HG02870 (cell line): Measurements from ENCODE around the gene PTPRH.
"Not testable (repeated sequence)": the region's sequence is repeated elsewhere in the genome, so short reads cannot be mapped to it uniquely, and the experiment has no call there.

Experiments used
- ATAC-seq: cut with Tn5 transposase; IDR thresholded peaks from one replicate; pipeline ENCODE4 v1.9.1; 2021; ENCODE audit warnings: mild to moderate bottlenecking, moderate library complexity; ENCODE audit not compliant: unreplicated experiment

PTPRH gene

DNA sequence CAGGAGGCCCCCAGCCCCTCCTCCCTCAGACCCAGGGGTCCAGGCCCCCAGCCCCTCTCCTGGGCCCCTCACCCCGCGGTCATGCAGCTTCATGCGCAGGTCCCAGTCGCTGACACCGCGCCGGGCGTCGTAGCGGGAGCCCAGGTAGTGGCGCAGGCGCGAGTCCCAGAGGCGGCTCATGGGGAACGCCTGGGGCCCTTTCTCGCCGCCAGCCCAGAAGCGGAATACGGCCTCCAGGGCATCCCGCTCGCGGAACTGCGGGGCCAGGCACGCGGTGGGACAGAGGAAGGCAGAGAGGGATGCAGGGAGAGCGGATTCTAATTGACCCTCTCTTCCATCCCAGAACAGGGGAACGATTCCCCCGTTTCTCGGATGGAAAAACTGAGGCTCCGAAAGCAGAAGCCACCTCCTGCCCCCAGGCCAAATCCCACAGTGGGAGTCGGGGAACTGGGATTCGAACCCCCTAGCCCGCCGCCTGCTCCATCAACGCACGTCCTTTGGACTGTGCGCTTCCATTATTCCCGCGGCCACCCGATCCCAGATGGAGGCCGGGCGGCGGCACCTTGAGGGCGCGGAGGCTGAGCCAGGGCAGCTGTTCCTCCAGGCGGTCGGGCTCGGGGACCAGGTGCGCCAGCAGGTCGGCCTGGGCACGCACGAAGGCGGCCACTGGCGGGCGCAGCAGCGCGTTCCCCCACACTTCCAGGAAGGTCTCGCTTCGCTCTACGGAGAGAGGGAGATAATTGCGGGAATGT is 47.6 kb downstream of the PTPRH start:
- ATAC-seq = no peak

DNA sequence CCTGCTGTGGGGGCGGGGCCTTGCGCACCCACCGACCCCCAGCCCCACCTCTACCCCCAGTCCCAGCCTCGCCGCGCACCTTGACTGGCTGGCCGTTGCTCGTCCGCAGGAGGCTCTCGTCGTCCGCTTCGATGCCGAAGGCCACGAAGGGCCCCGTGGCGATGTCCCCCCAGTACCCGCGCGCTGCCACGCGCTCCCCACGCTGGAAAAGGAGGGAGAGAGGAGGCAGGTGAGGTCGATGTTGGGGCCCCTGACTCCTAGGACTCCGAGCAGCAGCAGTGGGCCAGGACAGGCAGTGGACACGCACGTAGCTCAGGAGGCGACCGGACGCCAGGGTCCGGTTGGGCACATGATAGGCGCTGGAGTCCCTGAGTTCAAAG is 48.3 kb downstream of the PTPRH start:
- ATAC-seq = no peak

DNA sequence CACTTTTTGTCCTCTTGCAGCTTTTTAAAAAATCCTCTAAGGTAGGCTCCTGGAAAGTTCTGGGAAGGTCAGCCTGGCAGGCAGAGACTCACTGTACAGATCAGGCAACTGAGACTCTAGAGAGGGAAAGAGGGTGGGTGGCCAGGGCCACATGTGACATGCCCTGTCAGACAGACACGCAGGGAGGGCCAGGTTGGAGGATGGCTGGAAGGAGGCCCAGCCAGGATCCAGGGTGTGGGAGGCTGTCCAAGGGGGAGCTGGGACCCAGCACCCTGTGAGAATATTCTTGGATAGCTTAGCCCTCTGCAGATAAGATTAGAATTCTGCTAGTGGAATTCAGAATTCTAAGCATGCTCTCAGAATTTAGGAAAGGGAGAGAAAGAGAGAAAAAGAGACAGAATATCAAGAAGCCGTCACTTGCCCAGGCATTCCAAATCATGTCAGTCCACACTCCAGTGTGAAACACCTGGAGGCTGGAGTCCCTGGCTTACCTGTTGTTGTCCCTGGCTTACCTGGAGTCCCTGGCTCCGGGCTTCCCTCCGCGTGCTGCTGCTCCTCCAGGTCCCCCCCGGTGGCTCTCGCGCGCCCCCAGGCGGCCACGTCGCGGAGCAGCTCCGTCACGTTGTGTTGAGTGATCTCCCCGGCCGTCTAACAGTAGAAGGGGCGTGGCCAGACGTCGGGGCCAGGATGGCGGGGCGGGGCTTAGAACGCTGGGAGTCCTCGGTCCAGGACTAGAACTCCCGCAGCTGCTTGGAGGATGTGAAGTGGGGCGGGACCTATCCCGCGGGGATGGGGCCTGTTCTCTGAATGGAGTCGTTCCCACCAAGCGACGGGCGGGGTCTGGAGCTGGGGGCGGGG is 48.9 kb downstream of the PTPRH start:
- no peak for ATAC-seq

DNA sequence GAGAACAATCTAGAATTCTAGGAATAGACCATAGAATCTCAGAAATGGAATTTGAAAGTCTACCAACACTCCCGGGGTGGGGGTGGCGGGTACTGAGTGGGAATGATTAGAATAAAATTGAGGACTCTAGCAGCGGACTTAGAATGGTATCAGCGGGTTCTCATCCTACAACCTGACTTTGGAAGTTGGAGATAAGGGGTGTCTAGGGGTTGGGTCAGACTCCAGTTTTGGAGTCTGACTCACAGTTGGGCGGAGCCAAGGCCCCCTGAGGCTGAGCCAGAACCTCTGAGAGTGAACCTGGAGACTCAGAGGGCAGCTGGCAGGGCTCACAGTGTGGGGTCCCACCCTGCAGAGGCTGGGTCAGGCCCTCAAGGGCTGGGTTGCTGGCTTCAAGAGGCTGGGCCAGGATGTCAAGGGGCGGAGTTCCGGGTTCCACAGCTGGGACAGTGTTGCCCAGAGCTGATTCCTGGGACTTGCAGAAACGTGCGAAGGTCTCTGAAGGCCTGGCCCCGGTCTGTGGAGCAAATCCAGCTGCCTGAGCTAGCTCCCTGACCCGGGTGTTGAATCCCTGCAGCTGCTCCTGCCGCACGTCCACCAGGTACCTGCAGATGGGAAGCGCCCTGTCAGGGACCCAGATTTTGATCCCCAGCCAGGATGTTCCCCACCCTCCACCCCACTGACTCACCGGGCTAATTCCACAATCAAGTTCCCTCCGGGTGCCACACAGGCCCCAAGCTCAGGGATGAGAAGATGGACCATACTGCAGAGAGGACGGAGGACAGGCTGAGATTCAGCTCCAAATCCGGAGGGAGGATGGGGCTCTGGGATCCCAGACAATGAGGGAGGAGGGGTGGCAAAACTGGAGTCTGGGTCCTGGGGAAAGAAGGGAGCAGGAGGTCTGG is 50.2 kb downstream of the PTPRH start:
- ATAC-seq = no peak

DNA sequence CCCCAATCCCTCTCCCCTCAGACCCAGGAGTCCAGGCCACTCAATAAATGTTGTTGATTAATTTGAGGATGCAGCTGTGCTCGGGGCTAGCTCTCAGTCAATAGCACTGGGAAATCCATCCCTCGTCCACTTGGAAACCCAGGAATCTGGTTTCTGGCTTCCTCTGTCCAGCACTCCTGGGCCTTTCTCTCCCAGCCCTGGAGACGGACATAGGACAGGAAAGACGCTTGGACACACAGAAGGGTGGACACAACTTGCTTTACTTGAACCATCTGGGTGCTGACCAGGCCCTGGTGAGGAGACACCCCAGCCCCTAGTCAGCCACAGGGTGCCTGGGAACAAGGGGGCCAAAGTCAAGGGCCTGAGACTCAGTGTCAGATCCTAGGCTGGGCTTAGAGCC is 50.9 kb downstream of the PTPRH start:
- ATAC-seq = no peak

DNA sequence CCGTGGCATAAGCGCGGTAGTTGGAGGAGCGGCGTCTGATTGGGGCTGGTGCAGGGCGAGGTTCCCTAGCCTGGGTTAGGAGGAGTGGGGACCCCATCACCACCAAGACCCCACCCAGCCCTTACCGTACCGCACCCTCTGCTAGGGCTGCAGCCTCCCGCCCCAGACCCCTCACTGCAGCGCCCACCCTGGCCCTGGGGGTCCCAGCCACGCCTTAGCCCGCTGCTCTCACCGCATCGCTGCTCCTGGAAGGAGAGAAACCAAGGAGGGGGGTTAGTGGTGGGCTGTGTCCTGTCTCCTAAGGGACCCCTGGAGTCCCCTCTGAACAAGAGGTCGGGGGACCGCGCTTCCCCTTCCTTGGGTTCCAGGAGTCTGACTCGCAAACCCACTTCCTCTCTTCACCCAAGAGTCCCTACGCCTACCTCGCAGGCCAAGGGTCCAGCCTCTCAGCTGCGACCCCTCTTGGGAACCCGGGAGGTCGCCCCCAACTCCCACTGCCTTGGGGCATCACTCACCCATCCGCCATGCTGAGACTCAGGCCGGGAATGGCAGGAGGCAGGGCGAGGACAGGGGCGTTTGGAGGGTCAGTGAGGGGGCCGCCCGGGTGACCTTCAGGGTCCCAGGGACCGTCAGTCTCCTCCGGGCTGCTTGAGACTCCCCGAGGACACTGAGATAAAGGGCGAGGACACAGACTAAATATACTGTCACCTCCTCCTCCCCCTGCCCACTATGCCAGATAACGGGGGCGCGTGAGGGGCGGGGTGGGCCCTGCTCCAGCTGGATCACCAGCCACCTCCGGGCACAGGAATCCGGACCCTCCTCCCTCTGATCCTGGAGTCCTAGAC is 52.0 kb downstream of the PTPRH start, which contains the start of gene TNNI3:
TSS of gene TNNI3 (minus strand) at position 669 of the 845 bp plus-strand sequence. CDS start at position 526, 143 bp downstream.
- ATAC-seq = no peak

DNA sequence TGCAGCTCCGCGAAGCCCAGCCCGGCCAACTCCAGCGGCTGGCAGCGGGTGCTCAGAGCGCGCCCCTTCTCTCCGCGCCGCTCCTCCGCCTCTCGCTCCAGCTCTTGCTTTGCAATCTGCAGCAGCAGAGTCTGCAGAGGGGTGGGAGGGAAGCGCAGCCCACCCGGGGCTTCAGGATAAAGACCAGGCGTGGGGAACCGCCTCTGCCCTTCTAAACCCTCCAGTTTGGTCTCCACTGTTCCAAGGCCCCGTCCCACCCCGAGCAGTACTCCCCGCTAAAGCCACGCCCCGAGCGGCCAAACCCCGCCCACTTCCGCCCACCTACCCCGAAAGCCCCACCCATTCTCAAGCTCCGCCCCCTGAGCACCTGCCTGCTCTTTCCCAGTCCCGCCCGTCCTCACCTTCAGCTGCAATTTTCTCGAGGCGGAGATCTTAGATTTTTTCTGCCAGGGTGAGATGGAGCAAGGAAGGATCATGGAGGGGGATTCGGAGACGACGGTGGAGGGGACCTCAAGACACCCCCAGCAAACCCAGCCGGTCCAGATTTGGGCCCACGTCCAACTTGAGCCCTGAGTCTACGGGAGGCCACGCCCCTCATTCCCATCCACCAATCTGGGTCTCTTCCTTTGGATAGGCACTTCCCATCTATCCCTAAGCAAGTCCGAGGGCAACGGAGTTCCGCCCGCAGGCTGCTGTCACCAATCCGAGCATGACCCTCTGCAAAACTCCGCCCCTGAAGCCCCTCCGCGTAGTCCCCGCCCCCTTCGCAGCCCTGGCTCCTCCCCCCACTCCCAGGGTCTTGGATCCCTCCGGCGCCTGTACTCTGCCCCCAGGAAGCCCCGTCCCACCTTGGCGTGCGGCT is 52.9 kb downstream of the PTPRH start:
- ATAC-seq = no peak

DNA sequence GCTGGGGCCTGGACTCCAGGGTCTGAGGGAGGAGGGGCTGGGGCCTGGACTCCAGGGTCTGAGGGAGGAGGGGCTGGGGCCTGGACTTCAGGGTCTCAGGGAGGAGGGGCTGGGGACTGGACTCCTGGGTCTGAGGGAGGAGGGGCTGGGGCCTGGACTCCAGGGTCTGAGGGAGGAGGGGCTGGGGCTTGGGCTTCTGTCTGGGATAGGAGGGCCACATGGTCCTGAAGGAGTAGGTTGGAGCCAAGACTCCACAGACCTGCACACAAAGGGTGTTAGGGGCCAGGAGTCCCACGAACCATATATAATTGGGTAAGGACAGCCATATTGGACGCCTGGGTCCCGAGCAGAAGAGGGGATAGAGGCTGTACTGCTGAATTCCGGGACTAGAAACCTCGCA is 53.5 kb downstream of the PTPRH start:
- not testable (repeated sequence) for ATAC-seq

DNA sequence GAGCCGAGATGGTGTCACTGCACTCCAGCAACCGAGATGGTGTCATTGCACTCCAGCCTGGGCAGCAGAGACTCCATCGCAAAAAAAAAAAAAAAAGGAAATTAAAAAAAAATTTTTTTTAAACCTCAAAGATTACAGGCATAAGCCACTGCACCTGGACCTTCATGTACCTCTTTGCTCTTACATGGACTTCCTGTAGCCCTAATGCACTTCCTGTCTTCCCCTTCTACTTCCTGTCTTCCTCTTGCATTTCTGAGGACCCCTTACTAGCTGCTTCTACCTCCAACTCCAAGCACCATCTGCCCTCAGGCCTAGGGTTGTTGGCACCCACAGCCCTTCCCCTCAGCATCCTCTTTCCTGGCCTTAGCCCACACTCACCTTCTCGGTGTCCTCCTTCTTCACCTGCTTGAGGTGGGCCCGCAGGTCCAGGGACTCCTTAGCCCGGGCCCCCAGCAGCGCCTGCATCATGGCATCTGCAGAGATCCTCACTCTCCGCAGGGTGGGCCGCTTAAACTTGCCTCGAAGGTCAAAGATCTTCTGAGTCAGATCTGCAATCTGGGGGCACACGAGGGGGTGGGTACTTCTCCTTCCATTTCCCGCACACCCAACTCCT is 55.5 kb downstream of the PTPRH start:
- ATAC-seq = no peak

DNA sequence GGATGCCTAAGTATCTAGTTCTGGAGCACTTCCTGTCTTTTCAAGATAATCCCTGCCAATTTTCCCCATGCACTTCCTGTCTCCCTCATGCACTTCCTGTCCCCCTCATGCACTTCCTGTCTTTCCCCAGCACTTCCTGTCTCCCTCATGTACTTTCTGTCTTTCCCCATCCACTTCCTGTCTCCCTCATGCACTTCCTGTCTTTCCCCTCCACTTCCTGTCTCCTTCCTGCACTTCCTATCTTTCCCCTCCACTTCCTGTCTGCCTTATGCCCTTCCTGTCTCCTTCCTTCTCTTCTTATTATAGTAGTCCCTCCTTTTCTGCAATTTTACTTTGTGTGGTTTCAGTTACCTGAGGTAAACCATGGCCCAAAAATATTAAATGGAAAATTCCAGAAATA is 57.3 kb downstream of the PTPRH start:
- ATAC-seq = no peak

DNA sequence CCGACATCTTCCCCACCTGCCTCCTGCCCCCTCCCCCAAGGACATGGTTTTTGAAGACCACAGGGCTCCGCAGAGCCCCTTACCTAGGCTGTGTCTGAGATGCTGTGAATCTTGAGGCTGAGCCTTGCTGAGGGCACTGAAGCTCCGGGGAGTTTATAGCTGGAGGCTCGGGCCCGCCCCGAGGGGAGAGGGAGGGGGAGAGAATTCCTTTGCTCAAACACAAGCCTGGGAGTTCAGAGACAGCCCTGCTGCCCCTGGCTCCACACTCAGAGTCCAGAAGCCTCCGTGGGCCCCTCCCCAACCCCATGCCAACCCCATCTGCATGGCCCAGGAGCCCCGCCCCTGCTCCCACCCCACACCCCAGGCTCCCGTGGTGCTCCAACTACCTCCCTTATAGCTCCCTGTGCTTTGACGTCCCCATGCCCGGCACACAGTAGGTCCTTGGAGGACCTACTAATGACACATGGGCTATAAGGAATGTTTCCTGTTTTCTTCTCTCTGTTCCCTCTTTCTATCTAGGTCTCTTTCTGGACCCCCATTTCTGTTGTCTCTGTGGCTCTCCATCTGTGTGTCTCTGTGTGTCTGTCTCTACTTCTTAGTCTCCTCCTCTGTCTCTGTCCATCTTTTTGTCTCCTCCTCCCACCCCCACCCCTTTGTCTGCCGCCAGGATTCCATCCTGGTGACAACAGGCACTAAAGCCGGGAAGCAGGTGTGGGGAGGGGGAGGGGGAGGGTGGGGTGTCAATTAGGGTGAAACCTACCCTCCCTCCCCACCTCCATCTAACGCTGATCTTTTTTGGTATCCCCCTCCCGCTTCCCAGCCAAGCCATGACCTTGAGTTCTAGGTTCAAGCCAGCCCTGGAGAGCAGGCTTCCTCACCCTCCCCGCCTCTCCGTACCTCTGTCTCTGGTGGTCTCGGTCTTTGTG is 60.0 kb downstream of the PTPRH start, which contains the start of gene TNNT1:
TSS of gene TNNT1 (minus strand) at position 129 of the 926 bp plus-strand sequence. CDS start 2,049 bp downstream, outside the sequence.
- ATAC-seq = no peak

DNA sequence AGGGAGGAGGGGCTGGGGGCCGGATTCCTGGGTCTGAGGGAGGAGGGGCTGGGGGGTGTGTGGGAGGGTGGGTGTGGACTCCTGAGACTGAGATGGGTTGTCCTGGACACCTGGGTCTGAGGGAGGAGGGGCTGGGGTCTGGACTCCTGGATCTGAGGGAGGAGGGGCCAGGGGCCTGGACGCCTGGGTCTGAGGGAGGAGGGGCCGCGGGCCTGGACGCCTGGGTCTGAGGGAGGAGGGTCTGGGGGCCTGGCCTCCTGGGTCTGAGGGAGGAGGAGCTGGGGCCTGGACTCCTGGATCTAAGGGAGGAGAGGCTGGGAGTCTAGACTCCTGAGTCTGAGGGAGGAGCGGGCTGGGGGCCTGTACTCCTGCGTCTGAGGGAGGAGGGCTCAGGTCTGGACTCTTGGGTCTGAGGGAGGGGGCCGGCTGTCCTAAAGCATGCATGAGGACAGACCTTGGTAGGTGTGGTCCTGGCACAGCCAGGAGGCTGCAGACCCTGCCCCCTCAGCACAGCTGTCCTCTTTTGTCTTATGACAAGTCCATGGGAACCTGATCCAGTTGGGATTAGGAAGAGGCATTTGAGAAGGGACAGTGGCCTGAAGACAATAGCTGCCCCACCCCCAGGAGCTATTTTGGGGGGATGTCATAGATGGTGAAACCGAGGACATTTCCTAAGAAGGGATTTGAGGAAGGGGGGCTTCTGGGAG is 61.6 kb downstream of the PTPRH start:
- no peak for ATAC-seq

DNA sequence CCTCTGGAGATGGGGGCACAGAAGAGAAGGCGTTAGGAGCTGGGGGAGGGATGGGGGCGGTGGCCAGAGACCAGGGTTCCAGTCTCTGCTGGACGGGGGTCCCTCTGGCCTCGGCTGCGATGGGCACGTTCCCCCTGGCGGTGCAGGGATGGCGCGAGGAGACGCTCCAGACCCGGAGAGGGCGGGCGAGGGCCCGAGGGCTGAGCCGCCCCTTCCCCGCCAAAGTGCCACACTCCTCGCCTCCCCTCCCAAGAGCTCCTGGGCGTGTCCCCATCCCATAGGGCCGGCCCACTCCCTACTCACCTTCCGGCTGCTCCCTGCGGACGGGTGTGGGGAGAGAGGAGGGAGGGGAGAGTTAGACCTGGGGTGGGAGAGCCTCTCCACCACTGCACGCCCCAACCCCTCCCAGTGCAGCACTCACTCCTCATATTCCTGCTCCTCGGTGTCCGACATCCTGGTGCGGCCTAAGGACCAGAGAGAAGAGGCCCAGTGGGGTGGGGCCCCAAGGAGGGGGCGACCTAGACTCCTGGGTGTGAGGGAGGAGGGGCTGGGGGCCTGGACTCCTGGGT is 62.5 kb downstream of the PTPRH start:
- no peak for ATAC-seq

DNA sequence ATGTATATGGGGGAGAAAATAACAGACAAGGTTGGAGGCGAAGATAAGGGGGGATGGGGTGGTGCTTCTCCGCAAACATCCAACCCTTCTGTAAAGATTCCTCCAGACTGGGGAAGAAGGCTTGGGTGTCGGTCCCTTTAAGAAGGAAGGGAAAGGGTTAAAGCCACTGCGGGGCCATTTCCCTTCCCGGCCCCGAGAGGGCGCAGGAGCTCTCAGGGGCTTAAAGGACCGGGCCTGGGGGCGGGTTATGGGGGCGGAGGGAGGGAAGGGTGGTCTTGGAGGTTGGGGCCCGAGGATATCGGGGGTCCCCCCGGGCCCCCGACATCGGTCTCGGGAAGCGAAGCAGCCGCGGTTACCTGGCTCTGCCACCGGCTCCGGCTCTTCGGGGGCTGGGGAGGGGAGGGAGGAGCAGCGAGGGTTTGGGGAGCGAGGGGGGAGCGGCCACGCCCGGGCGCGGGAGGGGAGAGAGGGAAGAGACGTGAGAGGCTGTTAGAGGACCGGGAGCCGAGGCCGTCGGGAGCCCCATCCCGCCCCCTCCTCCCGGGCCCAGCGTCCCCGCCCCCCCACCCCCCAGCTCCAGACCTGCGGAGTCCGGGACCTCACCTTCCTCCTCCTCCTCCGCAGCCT is 63.1 kb downstream of the PTPRH start:
- ATAC-seq = no peak

DNA sequence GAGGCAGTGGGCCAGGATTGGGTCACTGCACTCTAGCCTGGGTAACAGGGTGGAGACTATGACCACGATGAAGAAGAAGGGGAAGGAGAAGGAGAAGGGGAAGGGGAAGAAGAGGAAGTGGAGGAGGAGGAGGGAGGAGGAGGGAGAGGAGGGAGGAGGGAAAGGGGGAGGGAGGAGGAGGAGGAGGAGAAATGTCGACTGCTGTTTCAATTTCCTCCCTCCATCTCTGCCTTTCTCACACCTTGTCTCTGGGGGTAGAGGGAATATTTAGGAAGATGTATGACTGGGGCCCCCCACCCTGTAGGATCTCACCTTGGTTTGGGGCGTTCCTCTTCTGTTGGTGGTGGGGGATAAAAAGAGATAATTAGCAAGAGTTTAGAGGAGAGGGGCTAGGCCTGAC is 64.1 kb downstream of the PTPRH start:
- no peak for ATAC-seq

DNA sequence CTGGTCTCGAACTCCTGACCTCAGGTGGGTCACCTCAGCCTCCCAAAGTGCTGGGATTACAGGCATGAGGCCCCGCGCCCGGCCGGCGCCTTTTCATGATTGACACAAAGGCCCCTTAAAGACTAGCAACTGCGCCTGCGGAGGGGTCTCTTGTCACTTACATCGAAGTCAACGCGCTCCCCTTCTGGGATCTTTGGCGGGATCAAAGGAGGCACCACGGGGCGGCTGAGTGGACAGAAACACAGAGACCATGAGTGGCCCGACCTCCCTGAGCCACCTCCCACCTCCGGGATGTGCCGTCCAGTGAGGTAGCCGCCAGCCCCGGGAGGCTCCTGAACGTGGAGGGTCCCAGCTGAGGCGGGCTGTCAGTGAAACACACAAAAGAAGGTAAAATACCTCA is 67.6 kb downstream of the PTPRH start:
- ATAC-seq = no peak
